HG03097 (cell line): ENCODE data around the gene ANK3.

Source experiments
- ATAC-seq: cut with Tn5 transposase; IDR thresholded peaks from one replicate; pipeline ENCODE4 v1.9.1; 2021; ENCODE audit not compliant: unreplicated experiment, low FRiP score

ANK3 gene

DNA sequence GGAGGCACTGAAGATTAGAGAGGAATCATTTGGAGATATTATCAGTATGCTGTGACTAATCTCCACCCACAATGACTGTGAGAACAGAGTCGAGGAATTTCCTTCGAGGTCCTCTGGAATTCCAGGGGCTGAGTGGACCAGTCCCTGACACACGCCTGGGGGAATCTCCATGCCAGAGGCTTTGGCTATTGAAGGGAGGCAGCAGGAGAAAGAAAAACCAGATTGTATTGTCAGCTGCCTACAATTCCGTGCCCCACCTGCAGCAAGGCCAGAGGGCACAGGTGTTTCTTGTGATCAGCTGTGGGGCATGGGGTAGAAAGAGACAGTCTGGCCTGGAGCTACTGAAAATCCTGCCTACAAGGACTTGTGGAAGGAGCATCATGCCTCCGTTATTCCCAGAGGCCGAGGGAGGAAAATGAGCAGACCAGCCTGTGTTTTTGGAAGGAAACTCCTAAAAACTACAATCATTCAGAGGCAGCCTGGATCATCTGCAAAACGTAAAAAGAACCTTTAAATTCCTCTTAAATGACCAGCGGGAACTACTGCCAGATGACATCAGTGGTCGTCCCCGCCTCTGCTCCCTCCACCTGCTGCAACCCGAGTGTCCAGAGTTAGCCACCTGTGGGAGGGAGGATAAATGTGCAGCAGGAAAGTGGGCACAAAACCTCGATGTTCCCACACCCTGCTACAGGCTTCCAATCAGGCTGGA lies 25.4 kb upstream of the ANK3 start:
- no peak for ATAC-seq

DNA sequence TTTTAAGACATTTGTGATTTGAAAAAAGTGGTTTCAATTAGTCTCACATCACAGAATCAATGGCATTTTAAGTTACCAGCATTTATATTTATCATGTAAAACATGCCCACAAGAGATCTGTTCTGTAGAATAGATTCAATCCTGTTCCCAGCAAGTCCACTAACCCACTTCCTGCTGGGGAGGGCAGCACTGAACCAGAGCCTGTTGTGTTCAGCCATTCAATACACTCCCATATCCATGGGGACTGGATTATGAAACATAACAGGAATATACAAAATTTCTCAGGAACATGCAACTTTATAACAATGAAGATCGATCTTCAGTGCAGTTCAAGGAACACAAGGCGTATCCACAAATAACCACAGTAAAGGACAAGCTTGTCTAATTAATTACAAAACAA lies 24.4 kb upstream of the ANK3 start:
- ATAC-seq: no peak

DNA sequence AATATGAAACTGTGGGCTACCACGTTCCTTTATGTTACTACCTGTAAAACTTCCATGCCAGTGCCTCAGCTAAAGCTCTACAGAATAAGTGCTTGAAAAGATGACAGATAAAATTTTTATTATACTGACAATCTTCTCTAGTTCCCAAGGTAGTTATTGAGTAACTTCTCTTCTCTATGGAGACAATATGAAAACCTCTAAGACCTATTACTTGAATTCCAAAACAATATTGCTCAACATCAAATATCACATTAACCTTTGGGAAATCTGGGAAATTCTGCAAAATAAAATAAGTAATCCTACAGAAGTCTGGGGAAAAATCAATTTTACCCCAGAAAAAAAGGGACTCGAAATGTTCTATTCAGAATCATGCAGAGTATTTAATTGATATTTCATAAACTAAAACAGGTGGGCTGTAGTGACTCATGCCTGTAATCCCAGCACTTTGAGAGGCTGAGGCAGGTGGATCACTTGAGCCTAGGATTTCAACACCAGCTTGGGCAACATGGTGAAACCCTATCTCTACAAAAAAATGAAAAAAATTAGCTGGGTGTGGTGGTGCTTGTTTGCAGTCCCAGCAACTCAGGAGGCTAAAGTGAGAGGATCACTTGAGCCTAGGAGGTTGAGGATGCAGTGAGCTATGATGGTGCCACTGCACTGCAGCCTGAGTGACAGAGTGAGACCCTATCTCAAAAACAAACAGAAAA lies 23.8 kb upstream of the ANK3 start:
- no peak for ATAC-seq

DNA sequence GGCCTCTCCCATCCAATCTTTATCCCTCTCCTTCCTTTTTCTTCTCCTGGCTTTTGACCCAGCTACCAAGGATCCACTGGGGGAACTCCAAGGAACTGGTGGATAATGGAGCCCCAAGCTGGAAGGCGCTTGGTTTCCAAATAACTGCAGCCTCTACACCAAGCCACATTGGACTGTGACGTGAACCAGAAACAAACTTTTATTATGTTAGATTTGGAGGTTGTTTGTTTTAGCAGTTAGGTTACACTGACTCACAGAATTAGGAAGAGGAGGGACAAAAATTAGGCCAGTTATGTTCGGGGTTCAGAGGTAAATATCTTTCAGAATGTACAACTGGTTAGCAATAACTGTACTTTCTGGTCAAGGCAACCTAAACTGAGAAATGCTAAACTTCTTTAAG lies 21.3 kb upstream of the ANK3 start:
- ATAC-seq: no peak

DNA sequence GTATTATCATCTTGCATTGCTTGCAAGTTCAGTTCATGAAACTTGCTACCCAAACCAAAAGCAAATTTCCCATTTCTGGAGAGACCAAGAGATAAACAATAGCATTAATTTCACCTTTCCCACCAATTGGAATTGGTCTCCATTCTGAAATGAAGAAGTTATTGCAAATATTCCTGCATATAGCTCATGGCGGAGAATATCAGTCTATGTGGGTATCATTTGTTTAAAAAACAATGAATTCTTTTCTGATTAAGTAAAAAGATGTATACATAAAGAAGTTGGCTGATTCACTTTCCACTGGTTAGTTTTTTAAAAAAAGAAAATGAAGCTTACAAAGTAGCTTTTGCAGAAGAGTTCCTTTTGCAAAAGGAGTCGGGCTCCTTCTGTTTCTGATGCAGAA lies 19.5 kb upstream of the ANK3 start:
- no peak for ATAC-seq

DNA sequence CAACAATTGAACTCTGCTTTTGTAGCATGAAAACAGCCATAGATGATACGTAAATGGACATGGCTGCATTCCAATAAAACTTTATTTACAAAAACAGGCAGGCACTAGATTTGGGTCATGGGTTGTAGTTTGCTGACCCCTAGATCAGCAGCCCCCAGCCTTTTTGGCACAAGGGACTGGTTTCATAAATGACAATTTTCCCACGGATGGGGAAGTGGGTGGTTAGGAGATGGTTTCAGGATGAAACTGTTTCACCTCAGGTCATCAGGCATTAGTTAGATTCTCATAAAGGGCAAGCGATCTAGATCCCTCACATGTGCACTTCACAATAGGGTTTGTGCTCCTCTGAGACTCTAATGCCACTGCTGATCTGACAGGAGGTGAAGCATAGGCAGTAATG lies 16.5 kb upstream of the ANK3 start:
- no peak for ATAC-seq

DNA sequence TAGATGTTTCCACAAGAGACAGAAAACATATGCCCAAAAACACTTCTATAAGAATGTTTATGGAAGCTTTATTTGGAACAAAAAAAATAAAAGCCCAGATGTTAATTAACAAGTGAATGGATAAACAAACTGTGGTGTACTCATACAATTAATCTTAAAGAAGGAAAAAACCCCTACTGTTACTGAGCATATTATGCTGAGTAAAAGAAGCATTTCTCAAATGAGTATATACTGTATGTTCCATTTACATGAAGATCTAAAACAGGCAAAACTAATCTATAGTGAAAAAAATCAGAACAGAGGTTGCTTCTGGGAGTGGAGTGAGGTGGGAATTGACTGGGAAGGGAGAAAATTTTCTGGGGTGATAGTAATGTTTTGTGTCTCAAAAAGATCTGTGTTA lies 15.5 kb upstream of the ANK3 start:
- no peak for ATAC-seq

DNA sequence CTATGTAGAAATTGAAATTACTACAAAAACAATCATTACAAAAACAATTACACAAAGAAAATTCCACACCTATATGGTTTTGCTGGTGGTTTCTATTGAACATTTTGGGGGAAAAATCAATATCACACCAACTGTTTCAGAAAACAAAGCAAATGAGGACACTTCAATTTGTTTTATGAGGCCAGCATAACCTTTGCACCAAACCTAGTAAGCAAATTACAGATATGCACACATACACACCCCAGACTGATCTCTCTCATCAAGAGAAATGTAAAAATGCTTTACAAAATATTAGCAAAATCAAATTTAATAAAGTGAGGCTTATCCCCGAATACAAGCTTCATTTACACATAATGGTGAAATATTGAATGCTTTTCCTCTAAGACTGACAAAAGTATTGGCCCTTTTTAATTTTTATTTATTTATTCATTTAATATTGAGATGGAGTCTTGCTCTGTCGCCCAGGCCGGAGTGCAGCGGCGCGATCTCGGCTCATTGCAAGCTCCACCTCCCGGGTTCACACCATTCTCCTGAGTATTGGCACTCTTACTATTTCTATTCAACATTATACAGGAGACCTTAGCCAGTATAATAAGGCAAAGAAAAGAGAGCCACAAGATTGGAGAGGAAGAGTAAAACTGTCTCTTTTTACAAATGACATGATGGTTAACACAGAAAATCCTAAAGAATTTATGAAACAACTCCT lies 13.6 kb upstream of the ANK3 start:
- ATAC-seq: no peak

DNA sequence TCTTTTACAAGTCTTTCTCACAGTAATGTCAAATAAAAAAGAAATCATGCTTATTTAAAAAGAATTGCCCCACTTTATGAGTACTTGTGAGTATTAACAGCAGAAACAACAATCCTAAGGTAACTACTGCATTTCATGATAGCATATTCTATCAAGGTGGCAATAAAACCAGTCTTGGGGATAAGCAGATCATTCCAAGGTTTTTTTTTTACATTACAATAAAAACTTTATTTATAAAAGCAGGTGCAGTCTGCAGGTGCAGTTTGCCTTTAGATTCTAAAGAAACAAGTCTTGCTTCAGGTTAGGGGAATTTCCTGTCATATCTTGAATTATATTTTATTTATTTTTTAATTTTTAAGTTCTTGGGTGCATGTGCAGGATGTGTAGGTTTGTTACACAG lies 10.7 kb upstream of the ANK3 start:
- no peak for ATAC-seq

DNA sequence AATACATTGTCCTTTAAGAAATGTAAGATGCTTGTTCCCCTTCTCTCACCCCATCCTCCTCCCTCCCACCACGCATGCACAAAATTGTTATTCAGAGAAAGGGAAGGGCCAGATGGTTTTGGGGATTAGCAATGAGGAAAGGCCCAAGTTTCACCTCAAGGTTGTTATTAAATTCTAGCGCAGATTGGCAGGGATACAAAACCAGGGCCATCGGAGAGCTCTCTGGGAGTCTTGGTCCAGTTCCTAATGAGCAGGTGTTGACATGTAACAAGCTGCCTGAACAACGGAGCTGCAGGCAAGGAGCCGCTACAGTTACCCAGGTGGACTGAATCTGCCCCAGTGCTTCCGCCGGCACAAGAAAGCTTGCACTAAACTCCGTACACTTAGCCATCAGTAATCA lies 9.7 kb upstream of the ANK3 start:
- ATAC-seq: no peak

DNA sequence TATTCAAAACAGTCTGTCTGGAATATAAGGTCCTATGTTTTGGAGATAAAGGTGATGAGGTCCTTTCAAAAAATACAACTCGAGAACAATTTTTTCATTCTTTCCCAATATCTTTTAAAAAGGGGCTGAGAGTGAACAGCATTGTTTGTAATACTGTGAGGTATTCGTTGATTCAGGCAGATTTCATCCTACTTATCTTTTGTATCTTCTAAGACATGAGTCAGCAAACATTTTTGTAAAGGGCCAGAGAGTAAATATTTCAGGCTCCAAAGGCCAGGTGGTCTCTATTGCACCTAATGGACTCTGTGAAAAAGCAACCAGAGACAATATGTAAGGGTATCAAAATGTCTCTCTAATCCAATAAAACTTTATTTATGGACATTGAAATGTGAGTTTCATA lies 8.1 kb upstream of the ANK3 start:
- no peak for ATAC-seq

DNA sequence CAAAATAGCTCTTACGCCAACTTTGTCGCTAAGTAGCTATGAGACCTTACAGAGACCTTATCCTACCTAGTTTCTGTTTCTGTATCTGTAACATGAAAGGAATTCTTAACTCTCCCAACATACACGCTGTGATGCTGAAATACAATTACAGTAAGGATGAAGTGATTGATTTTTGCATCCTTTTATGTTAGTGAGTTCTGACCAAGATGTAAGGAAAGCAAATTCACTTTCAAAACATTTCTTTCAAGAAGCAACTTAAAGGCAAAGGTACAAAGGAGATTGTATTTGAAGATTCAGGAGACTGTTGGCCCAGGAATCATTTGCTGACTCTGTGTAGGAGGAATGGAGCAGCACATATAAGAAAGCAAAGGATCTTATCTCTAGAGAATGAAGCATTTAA lies 7.1 kb upstream of the ANK3 start:
- ATAC-seq: no peak

DNA sequence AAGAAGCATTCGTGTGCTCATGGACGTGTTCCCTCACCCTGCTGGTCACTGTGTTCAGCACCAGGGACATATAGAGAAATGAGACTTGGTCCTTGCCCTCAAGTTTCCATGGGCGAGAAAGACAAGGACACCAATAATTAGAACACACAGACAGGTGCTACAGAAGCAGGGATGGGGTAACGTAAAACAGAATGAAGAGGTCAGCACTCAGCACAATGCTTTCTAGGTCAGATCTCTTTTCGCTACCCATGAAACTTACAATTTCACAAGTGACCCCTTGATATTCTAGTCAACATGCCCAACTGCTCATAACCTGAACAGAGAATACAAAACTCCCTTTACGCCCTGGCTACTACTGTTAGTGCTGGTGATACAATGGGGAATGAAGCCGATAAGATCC lies 6.0 kb upstream of the ANK3 start:
- no peak for ATAC-seq

DNA sequence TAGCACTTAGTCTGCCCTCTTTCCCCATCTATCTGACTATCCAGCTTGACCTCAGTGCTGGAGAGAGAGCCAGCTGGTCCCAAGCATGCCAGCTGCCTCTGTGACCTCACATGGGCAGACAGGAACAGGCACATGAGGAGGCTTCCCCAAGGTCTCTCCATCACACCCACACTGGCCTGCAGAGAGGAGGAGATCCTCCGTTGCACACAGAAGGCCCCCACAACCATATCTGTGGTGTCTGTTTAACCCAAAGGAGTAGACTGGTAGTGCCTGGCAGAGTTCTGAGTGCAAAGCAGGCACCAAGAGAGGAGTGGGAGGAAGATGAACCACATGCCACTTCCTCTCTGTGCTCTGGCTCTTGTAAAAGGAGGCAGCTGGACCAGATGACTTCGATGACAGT lies 4.8 kb upstream of the ANK3 start:
- no peak for ATAC-seq

DNA sequence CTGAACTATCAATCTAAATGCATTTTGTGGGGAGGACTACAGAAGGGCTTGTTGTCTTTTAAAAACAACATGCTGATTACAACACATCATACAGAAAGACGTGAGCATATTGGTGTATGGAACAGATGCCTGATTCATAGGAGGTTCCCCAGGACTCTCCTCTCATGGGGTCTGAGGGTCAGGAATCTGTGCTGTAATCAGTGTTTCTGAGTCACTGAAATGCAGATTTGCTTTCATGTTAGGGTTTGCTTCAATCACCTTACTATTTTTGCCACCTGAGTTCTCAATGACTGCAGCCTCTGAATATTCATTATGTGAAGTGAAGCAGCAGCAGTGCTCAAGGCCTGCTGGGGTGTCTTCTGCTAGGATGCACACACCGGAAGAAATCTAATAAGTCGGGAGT lies 550 bp upstream of the ANK3 start:
- no peak for ATAC-seq

DNA sequence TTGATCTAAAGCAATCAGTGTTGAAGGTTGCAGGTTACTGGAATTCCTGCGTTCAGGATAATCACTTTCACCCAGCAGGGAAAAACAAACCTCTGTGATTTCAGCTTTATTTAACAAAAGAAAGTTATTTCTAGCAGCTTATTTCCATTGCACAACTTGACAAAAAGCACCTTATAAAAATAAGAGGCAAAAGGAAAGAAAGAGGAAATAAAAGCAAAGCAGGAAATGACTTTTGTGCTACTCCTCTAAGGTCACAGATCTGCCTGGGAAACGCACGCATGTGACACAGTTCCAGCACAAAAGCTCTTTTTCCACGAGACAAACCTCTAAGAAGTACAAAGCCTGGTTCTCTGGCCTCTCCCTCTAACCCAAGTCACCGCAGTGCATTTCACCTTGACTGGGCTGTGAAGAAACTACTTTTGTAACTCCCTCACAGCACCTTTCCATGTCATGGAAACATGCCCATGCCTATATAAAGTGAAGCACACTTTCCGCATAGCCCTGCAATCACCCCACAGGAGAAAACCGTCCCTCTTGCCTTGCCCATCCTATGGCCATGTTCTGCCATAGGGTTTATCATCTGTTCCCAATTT lies 870 bp downstream of the ANK3 start:
- ATAC-seq: no peak

DNA sequence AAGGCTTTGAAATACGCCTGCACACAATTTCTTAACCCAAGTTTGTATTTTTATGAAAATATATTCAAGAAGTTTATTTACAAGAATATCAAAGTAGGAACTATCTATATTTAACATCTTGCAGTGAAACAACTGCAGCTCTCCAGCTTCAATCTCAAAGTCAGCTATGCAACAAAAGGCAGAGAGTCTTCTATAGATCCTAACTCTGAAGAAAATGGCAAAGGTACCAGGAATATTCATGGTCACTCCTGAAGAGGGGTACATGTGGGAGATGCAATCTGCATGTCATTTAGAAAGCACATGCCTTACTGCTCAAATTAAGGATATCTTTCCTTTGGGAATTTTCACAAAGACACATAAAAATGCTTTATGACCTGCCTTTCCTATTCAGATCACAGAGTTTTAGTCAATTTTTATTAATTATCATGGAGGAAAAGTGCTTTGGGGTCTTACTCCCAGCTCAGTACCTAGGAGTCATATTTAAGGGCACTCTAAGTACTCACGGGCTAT lies 1.5 kb downstream of the ANK3 start:
- no peak for ATAC-seq

DNA sequence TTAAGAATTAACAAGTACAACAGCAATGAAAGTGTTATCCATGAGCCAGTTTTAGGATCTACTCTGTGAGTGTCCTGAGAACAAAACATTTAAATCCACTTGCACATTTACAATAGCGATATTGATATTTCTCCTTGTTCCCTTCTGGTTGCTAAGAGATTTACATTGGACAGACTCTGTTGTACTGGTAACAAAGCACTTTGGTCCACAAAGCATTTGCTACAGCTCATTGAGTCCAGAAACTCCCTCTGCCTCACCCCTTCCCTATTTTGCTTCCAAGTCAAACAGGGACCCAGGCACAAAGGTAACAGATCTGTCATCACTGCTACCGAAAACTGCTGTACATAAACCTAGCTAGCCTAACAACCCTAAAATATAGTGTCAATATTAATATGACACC lies 2.1 kb downstream of the ANK3 start:
- no peak for ATAC-seq

DNA sequence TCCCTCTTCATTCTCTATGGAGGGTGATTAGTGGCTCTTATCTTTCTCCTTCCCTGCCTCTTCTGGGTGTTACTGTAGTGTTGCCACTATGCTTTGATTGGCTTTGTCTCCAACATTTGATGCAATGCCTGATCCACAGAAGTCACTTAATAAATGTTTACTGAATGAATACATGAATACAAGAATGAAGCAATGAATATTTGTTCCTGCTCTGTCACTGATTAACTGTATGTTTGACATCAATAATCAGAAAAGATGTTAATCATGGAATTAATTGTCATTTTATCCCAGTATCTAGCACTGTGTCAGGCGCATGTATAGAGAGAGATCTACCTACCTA lies 4.3 kb downstream of the ANK3 start:
- ATAC-seq: no peak

DNA sequence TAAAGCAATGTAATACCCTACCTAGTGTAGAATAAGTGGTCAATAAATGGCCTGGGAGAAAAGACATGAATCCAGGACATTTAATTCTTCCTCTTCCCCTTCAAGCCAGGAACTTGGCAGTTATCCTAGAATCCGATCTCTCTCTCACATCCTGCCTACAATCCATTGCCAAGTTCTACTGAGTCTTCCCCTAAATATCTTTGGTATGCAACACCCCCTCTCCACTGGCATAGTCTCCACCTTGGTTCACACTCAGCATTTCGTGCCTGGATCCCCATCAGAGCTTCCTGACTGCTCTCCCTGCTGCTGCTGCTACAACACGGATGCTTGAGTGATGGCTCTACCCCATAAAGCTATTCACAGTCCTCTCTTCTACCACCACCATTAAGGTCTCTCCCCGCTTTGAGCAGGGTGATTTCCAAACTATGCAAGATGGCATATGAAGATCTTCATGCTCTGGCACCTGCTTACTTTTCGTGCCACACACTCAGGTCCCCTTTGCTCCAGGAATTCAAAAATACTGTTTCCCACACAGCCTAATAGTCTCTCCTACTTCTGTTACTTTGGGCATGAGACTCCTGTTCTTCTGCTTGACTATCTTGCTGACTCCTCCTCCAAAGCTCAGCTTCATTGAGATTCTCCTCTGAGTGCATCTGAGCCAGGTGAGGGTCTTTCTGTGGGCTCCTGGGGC lies 4.8 kb downstream of the ANK3 start:
- ATAC-seq: no peak

DNA sequence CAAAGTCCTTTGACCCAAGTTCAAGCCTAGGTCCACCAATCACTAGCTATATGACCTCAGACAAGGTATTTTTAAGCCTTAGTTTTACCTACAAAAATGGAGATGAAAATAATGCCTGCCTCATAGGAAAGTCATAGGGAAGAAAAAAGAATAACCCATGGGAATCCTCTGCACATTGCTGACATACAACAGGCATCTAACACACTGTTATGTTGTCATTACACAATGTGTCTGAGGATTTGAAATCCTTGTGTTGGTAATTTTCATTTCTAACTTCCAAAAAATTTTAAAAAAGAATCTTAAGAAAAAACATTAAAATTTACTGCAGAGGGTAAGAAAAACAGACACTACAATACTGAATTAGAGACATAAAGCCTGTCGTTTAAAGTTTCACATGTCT lies 5.7 kb downstream of the ANK3 start:
- no peak for ATAC-seq
